ENCODE results near the gene CSKMT. TPM values are rescaled to one million over a fixed set of nuclear protein-coding genes. Genes with fewer than 3 reads are reported as not detected.
"Not testable (repeated sequence)": the region's sequence is repeated elsewhere in the genome, so short reads cannot be mapped to it uniquely, and the experiment has no call there.

CSKMT gene
- total RNA-seq, 1 experiment from 2014 or later, result 25.2 TPM

DNA sequence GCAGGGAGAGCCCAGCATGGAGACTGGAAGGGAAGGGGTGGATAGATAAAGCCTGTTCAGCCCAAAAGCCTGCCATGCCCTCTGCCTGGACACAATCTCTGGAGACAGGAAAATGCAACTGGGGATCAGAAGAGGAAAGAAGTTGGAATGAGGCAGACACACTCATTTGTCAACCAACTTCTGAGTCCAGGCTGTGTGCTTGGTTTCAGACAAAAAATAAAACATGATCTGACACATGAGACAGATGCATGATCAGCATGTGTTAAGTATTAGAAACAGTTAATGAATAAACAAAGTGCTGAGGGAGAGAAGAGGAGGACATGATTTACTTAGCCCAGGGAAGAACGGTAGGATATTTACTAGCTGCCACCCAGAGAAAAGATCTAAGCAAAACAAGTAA is 23.4 kb downstream of the CSKMT start:
- DNase-seq (ENCODE audit: low spot score), result no peak

DNA sequence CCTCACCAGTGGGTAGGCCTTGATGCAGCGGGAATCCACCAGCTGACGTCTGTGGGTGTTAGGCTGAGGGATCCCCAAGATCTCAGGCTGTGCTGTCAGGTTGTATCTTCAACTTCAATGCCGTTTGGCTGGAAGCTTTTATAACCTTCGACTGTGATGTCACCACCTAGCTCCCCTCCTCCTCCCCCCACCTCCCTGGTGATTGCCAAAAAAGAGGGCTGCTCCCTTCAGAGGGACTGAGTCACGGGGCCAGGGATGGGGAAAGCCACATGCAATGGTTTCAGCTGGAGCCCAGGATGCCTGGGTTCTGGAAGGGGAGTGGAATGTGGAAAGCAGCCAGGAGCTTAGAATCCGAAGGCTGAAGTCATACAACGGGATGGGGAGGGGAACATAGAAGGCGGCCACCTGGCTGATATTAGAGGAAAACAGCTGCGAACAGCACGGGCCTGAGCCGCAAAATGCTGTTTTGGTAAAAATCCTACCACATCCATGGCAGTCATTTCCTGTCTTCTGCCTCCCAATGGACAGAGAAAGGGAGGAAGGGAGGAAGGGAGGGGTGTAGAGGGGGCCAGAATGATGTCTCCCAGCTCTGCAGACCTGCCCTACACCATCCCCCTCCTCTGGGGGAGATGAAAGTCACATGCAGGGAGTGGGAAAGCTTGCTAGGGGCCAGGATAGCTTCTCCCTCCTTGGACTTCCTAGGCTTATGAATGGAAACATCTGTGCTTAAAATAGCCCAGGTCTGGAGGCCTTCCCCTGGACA is 24.5 kb downstream of the CSKMT start, which contains the start of gene LRRN4CL:
TSS of gene LRRN4CL (minus strand) at position 110 of the 763 bp plus-strand sequence. CDS start 1,022 bp downstream, outside the sequence.
- no peak for DNase-seq (ENCODE audit: low spot score)

DNA sequence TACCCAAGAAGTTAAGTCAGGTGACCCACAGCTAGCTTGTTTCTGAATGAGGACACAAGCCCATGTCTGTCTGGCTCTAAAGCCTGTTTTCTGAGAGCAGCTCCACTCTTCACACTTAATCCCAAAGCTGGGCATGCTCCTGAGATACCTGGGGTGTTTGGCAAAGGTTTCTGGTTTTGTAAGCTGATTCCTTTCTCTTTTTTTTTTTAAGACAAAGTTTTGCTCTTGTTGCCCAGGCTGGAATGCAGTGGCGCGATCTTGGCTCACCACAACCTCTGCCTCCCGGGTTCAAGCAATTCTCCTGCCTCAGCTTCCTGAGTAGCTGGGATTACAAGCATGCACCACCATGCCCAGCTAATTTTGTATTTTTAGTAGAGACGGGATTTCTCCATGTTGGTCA is 28.5 kb downstream of the CSKMT start:
- not testable (repeated sequence) for DNase-seq (ENCODE audit: low spot score)

DNA sequence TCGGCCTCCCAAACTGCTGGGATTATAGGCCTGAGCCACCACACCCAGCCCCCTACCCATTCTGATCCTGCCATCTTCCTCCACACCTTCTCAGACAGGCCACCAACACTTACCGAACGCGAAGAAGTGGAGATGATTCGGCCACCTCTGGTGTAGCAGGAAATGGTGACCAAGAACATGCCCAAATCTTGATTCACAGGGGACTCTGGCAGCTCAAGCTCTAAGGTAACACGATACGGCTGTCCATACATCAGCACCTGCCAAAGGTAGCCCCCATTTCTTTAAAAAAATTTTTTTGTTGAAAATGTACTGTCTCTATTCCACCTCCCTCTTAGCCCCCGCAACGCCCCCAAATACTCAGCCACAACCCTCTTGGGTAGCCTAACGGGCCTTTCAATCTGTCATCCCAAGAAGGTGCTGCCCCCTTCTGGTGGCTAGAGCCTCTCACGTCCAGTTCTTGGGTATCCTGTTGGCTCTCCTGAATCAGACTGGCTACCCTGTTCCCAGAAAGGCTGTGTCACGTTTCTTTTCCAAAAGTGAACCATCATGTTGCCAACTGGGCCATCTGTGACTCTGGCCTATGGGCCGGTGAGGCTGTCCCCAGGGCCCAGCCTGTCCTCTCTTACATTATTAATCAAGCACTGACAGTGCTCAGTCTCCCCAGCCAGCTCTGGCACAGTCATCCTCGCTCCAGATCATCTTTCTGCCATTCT is 29.5 kb downstream of the CSKMT start:
- peak; percentile 91 for DNase-seq (ENCODE audit: low spot score)

DNA sequence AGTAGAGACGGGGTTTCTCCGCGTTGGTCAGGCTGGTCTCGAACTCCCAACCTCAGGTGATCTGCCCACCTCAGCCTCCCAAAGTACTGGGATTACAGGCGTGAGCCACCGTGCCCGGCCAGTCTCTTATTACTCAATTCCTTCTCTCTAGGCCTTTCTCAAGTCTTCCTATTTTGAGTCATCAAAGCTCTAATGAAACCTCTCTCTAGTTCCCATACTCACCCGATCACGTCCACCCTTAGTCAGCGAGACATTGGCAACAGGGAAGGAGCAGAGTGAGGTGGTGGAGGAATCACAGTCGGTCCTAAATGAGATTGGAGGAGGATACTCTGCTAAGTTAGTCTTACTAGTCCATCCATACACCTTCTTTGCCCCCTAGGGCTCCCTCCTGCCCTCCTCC is 37.1 kb downstream of the CSKMT start:
- no peak for DNase-seq (ENCODE audit: low spot score)

DNA sequence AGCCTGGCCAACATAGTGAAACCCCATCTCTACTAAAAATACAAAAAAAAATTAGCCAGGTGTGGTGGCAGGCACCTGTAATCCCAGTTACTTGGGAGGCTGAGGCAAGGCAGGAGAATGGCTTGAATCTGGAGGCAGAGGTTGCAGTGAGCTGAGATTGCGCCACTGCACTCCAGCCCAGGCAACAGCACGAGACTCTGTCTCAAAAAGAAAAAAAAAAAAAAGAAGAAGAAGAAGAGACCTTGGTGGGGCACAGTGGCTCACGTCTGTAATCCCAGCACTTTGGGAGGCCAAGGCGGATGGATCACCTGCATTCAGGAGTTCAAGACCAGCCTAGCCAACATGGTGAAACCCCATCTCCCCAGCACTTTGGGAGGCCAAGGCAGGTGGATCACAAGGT is 38.8 kb downstream of the CSKMT start:
- not testable (repeated sequence) for DNase-seq (ENCODE audit: low spot score)

DNA sequence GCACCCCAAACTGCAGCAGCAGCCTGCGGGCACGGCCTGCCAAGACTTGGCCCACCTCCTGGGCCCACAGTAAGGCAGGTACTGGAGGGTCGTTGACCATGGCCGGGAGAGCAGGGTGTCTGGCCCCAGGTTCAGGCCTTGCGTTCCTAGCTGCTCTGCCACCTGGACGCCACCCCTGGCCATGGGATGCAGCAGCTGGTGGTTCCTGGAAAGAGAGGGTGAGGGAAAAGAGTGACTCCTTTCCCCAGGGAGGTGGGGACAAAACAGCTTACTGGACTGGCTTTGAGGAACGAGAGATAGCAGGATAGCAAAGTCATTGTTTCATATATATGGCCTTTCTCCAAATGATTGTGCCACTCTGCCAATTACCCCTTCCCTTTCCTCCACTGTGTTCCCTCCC is 40.3 kb downstream of the CSKMT start:
- peak; percentile 74 for DNase-seq (ENCODE audit: low spot score)

DNA sequence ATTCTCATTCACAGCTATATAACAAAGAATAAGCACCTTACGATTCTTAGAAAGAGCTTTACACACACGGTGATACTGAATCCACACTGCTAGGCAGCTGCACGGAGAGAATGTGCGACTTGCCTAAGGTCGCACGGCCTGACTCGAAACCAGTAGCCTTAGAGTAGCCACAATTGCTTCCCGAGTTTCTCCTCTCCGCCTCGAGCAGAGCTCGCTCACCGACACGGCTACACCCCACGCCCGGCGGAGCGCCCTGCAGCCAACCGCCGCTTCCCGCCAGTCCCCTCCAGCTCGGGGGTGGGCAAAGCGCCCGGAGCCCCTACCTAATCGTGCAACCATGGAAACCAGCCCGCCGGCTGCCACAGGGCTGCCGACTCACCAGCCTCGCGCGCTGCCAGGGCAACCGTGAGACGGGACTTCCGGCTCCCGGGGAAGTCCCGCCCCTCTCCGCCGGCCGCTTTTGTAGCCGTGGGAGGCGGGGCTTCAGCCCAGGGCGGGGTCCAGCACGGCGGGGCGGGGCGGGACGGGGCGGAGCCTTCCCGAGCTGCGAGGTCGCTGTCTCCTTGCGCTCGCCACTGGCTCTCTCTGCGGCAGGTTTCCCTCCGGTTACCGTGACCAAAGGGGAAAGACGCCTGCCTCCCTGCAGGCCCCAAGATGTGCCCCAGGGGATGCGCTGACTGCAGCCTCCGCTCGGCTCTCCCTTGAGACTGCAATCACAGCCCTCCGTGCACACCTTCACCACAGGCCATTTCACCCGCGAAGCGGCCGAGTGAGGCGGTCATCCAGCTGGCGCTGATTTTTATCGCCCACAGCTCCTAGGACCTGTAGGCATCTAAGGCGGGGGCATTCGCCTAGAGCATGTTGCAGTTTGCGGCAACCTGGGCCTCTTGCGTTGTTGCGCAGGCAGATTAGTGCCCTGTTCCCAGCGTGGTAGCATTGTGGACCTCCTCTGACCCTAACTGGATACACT is 41.1 kb downstream of the CSKMT start:
- DNase-seq (ENCODE audit: low spot score), result peak; percentile 98

DNA sequence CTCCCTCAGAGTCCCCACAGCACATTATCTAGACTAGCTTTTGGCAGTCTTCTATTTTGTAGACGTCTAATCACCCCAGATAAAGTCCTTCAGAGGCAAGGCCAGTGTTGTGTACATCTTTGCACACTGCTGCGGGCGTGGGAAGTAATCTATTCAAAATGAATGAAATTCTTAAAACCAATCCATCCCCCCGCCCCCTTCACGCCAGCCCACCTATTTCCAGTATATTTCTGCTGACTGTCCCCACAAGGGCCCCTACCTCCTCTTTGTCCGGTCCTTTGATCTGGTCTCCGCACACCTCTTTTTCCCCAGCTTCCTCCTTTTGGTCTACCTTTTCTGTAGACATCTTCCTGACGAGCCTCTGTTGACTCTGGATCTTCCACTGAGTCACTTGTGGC is 41.7 kb downstream of the CSKMT start:
- no peak for DNase-seq (ENCODE audit: low spot score)

DNA sequence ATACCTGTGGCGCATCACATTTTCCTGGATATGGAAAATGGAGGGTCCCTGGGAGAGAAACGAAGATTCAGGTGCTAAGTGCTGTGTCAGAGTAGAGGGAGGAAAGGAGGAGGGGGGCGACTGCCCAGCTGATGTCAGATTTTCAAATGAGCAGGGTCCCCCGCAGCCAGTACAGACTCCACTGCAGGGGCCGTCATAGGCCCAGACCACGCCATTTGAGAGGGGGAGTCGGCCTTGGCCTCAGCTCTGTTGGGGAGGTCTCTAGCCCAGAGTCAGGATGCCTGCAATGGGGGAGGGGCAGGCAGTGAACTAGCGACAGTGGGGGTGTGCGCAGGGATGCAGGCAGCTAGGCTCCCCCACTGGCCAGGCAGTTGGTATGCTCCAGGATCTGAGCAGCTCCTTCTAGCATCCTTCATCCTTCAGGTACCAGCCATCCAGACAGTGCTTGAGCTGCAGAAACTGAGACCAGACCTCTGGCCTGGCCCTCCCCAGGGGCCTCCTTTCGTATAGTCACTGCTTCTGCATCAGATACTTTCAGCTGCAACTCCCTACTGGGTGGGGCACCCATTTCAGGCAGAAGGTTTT is 42.3 kb downstream of the CSKMT start, which contains the start of the genes BSCL2 and GNG3:
TSS of gene BSCL2 (minus strand) at position 148 of the 585 bp plus-strand sequence. CDS start 229 bp downstream, outside the sequence.
TSS of gene GNG3 (plus strand) at position 400 of the 585 bp plus-strand sequence. CDS start 620 bp downstream, outside the sequence.
- DNase-seq (ENCODE audit: low spot score), result no peak

DNA sequence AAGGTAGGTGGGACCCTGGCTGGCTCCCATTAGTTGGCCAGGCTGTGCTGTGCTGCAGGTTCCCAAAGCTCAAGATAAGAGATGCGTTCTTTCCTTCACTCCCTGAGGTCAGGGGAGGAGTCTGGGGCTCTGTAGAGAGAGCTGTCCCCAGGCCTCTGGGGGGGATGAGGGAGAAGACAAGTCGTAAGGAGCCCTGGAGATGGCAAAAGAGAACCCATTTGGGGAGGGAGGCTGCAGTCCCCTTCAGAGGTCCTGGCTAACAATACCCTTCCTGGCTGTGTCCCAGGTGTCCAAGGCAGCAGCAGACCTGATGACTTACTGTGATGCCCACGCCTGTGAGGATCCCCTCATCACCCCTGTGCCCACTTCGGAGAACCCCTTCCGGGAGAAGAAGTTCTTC is 43.3 kb downstream of the CSKMT start:
- no peak for DNase-seq (ENCODE audit: low spot score)

DNA sequence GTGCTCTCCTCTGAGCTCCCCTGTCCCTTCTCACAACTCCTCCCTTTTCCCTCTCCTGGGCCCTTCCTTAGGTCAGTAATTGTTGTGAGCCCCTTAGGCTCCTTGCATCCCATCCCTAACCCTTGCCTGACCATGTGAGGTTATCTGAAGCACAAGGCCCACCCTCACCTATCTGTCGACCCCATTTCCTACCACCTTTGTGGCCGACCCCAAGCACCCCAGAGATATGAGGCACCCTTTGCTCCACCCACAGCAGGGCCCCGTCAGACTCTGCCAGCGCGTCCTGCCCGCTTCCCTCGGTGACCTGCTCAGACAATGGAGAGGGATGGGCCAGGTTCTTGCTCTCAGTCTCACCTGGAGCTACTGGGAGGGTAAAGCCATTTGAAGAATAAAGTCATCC is 43.7 kb downstream of the CSKMT start:
- no peak for DNase-seq (ENCODE audit: low spot score)

DNA sequence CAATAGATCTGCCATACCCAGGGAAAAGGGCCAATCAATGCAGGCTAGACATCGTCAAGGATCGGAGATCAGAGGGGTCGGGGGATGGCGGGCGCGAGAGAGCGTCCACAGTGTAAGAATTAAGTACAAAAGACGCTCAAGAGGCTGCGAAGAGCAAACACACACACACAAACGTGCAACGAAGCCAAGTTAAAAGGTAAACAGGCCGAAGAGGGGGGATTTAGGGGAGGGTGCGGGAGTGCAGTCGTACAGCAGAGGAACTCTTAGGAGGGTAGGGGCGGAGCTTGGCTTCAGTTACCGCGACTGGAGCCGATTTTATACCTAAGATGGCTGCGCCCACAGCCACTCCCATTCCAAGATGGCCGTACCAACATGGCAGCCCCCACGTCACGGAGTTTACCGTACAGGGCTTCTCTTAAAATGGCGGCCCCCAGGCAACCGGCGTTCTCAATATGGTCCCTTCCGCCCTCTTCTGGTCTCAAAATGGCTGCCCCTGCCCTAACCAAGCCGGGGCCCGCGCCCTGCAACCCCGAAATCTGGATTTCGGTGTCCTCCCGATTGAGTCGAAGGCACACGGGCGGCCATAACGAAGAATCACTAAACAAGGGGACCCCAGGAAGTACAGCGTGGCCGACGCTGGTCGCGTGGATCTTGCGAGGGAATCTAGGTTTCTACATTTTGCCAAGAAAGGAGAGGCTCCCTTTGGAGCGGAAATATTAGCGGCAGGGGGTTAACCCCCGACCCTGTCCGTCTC is 44.3 kb downstream of the CSKMT start:
- peak; percentile 99 for DNase-seq (ENCODE audit: low spot score)

DNA sequence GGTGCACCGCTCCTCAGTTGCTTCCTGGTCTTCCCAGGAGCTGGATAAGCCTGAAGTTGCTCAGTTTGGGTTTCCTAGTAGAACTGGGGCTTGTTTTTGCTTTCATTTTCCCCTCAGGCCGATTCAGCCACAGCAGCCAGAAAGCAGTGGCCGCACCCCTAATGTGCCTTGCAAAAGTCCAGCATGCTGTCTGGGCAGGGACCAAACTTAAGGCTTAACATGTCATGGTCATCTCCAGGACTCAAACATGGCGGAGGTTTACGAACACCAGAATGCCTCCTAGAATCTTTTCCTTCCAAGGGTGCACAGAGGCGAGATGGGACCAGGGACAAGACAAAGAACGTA is 44.9 kb downstream of the CSKMT start:
- no peak for DNase-seq (ENCODE audit: low spot score)

DNA sequence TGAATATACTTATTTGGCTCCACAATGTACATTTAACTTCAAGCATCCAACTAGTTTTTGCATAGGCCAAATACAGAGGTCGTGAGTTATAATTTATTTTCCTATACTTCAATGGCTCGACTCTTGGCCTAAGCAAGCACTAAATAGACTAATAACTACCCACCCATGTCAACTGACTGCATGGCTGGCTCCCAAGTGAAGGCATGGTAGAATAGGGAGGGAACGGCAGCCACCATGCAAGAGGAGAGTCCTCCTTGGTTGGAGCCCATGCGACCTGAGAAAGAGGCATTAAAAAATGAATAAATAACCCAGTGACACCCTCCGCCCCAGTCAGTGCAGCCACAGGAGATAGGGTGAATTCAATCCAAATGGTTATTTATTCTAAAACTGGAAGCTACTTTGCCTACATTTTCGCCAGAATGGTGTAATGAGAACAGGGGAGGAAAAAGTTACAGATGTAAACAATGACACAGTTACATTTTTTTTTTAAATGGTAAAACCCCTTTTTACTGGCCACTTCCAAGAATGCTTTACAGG is 47.2 kb downstream of the CSKMT start:
- no peak for DNase-seq (ENCODE audit: low spot score)

DNA sequence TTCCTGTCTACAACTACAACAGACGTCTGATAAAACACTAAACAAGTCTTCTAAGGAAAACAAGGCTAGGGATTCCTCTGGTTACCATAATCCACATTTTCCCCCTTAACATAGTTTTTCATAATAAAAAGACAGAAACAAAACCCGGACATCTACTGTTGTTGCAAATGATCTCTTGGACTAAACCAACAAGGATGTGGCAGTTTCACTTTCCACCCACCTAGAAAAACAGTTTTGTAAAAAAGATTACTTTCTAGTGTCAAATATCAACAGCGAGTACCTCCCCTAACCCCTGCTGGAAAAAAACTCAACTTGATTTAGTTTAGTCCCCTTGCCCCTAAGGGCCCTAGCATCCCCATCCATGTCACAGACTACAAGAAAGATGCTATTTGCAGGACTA is 47.7 kb downstream of the CSKMT start:
- DNase-seq (ENCODE audit: low spot score), result no peak

DNA sequence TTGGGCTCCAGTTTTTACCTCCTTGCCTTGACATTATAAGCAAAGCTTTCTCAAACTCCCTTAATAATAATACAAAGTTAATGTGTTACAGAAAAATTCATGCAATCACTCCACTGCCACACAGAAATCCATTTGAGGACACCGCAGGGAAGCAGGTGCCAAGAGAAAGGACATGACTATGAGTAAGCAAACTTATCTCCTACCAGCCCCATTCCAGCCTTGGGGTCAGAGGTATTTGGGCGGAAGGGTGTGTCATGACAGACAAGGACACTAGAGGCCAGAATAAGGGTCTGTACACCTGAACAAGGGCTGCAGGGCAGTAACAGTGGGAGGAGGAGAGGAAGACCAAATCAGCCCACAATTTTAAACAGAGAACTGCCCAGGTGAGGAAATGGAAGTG is 48.2 kb downstream of the CSKMT start:
- DNase-seq (ENCODE audit: low spot score), result peak; percentile 75

DNA sequence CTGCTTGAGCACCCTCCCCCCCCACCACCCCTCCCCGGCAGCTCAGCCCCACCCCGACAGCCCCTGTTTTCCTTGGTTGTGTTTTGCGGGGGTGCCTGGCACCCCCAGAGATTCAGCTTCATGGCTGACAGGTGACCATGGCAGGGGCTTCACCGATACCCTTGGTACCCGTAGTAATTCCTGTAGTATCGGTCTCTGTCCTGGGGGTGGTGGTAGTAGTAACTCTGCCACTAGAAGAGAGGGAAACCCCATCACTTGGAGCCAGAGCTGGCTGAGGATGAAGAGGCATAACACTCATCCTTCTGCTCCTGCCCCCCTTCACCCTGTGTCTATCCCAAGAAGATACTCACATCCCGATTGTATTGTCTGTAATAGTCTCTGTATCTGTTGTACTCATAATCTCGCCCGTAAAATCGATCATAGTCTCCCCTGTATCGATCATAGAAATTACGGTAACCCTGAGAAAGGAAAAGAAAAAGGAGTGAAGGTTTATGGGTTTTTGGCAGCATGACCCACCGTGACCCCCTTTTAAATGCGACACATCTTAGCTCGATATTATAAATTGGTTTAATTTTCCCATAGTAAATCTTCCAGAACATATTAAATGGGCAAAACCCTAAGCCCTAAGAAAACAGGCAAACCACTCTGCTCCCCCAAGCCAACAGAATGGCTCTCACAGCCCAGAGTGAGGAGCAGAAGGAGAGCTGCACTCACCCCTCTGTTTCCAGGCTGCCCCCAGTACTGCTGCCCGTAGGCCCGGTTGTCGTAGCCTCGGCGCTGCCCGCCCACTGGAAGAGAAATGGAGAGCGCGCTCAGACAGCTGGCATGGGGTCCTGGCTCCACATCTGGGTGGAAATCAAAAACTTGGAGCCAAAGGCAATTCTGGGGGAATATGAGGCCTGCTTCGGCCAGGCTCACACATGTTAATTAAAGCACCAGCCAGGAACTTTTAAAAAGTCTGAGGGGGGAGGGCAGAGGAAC is 50.3 kb downstream of the CSKMT start:
- no peak for DNase-seq (ENCODE audit: low spot score)

DNA sequence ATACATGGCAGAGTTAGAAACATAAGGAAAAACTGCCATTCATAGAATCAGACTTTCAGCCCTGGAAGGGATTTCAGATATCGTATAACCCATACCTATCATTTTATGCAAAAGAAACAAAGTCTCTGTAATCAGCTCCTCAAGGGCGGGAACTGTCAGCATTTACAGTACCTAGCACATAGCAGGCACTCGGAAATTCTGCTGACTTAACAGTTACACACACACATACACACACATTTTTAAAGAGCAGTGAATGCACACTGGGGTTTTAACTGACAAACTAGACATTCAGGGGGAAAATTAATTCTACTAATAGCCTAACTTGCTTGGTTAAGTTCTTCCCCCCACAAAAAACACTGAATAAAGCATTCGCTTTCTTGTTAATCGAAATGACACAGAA is 51.1 kb downstream of the CSKMT start:
- no peak for DNase-seq (ENCODE audit: low spot score)
